Gastroesophageal sphincter (tissue), 4 donors: ENCODE data around the gene SDF2L1. TPM values are rescaled to one million over a fixed set of nuclear protein-coding genes. Genes with fewer than 3 reads are reported as not detected.
"Not testable (repeated sequence)": the region's sequence is repeated elsewhere in the genome, so short reads cannot be mapped to it uniquely, and the experiment has no call there.

ENCODE experiments used
- ATAC-seq: fragments of 150-250 bp; one replicate; pipeline ENCODE4 v1.9.1; 2016; ENCODE audit warnings: mild to moderate bottlenecking, moderate library complexity
- H3K27ac ChIP-seq, 4 donors: fragments of 200-600 bp; sonication (generic) in 3 of 4; 1 replicate in 3 of 4; 2 replicates in 1 of 4; pipeline ENCODE4 v1.5.1; 2016 to 2019
- H3K27me3 ChIP-seq: fragments of 200-600 bp; sonication (generic); one replicate; pipeline ENCODE4 v1.5.1; 2019
- H3K36me3 ChIP-seq, 2 donors: fragments of 200-600 bp; sonication (generic); one replicate each; pipeline ENCODE4 v1.5.1; 2019; ENCODE audit warnings: control low read depth in 1 of 2
- H3K4me1 ChIP-seq, 3 donors: fragments of 200-600 bp; sonication (generic); 1 replicate in 2 of 3; 2 replicates in 1 of 3; pipeline ENCODE4 v1.5.1; 2016 to 2019; ENCODE audit warnings: control low read depth in 2 of 3
- H3K4me3 ChIP-seq, 2 donors: fragments of 200-600 bp; sonication (generic); one replicate each; pipeline ENCODE4 v1.5.1; 2019; ENCODE audit warnings: mild to moderate bottlenecking in 1 of 2, moderate library complexity in 1 of 2
- H3K9me3 ChIP-seq, 3 donors: fragments of 200-600 bp; sonication (generic); one replicate each; pipeline ENCODE4 v1.5.1; 2017 to 2019; ENCODE audit warnings: control low read depth in 2 of 3
- CTCF ChIP-seq, 4 experiments: fragments of 200-600 bp in 2 of 4; fragments of 450-650 bp in 2 of 4; sonication (generic) in 1 of 4; IDR thresholded peaks; one replicate each; pipeline ENCODE4 v1.5.1; 2017 to 2019; ENCODE audit warnings: antibody characterized with exemption in 4 of 4, mild to moderate bottlenecking in 2 of 4, moderate library complexity in 2 of 4
- EP300 ChIP-seq: sonication (generic); formaldehyde crosslinking; IDR thresholded peaks from one replicate; pipeline ENCODE4 v1.6.1; 2017; ENCODE audit warnings: antibody characterized with exemption, mild to moderate bottlenecking
- POLR2A ChIP-seq, 2 donors: fragments of 450-650 bp; IDR thresholded peaks; one replicate each; pipeline ENCODE4 v1.6.1; 2017; ENCODE audit warnings: antibody characterized with exemption in 2 of 2, mild to moderate bottlenecking in 2 of 2, moderate library complexity in 1 of 2
- POLR2AphosphoS5 ChIP-seq: sonication (generic); formaldehyde crosslinking; IDR thresholded peaks from one replicate; pipeline ENCODE4 v1.6.1; 2017; ENCODE audit warnings: antibody characterized with exemption
- WGBS, 2 donors: methylation state at CpG; one replicate each; pipeline ENCODE4 v1.1.5; 2018; ENCODE audit warnings: low coverage in 1 of 2; 5-methylcytosine and 5-hydroxymethylcytosine counted together
- total RNA-seq, 4 donors: library from RNA; depleted of rRNA; stranded (reverse); fragments of >200 nt; gene quantifications; one replicate each; pipeline ENCODE4 v1.1.0, GENCODE V29; 2016

The SDF2L1 gene
- total RNA-seq, 4 donors from 2014 or later = 20.7 to 44.1 (median 30.5) TPM

- no peak for ATAC-seq
- TF ChIP-seq CTCF (IDR thresholded peaks at IDR 0.05) = no peak
- TF ChIP-seq EP300 = no peak
- TF ChIP-seq POLR2AphosphoS5 = no peak
- TF ChIP-seq POLR2A (IDR thresholded peaks at IDR 0.05) = no peak
- Histone ChIP-seq H3K9me3 (no peaks in the 10 kb centered on the region), H3K27me3 (no peaks in the 10 kb centered on the region), H3K27ac (no peak overlapping the region), H3K4me1 (no peaks in the 10 kb centered on the region), H3K36me3 (peaks cover 0 to 85% of the 10 kb centered on the region in 2 donors), H3K4me3 (no peak overlapping the region)
- 78 to 83% methylated on average over 1 to 6 of the region's 15 CpGs for WGBS, 2 donors
Observed at GRCh38 chr22:21677606-21678443, 35.7 kb downstream of the SDF2L1 start.

GRCh38 chr22:21678842-21679241 lies 36.7 kb downstream of the SDF2L1 start:
- ATAC-seq, H3K27ac ChIP-seq, H3K27me3 ChIP-seq, H3K4me1 ChIP-seq, H3K4me3 ChIP-seq, H3K9me3 ChIP-seq: not testable (repeated sequence)
- H3K36me3 ChIP-seq = peaks cover 0 to 85% of the 10 kb centered on the region in 2 donors
- WGBS, 2 donors = no CpG with 5 or more reads among the region's 12 CpGs

- Histone ChIP-seq H3K36me3 (peaks cover 0 to 83% of the 10 kb centered on the region in 2 donors), H3K4me3 (no peak overlapping the region), H3K9me3 (no peaks in the 10 kb centered on the region), H3K27me3 (no peaks in the 10 kb centered on the region), H3K27ac (no peak overlapping the region), H3K4me1 (no peaks in the 10 kb centered on the region)
- 78% methylated on average over 4 of the region's 4 CpGs; no CpG with 5 or more reads in 1 of the 2 donors for WGBS, 2 donors
- no peak for TF ChIP-seq CTCF (IDR thresholded peaks at IDR 0.05)
- TF ChIP-seq POLR2AphosphoS5 = no peak
- no peak for TF ChIP-seq EP300
- TF ChIP-seq POLR2A (IDR thresholded peaks at IDR 0.05) = no peak
- ATAC-seq = no peak
Observed at GRCh38 chr22:21679383-21679782, 37.3 kb downstream of the SDF2L1 start.

- Histone ChIP-seq H3K4me3 (no peak overlapping the region), H3K27ac (no peak overlapping the region), H3K36me3 (peaks cover 0 to 83% of the 10 kb centered on the region in 2 donors), H3K4me1 (no peaks in the 10 kb centered on the region), H3K9me3 (no peaks in the 10 kb centered on the region), H3K27me3 (no peaks in the 10 kb centered on the region)
- TF ChIP-seq CTCF (IDR thresholded peaks at IDR 0.05) (no peak), EP300 (no peak), POLR2A (IDR thresholded peaks at IDR 0.05) (no peak), POLR2AphosphoS5 (no peak)
- no peak for ATAC-seq
- WGBS, 2 donors = 82 to 87% methylated on average over 4 to 5 of the region's 21 CpGs
Observed at GRCh38 chr22:21680830-21681565, 38.9 kb downstream of the SDF2L1 start.

- ATAC-seq = no peak
- TF ChIP-seq POLR2A (IDR thresholded peaks at IDR 0.05) = no peak
- TF ChIP-seq EP300 = no peak
- TF ChIP-seq POLR2AphosphoS5 = no peak
- no peak for TF ChIP-seq CTCF (IDR thresholded peaks at IDR 0.05)
Observed at GRCh38 chr22:21681566-21682370, 39.7 kb downstream of the SDF2L1 start.

More at GRCh38 chr22:21681566-21682370, 39.7 kb downstream of the SDF2L1 start:
- no peaks in the 10 kb centered on the region for H3K9me3 ChIP-seq
- H3K4me3 ChIP-seq = no peak overlapping the region
- H3K27me3 ChIP-seq = no peaks in the 10 kb centered on the region
- H3K4me1 ChIP-seq = no peaks in the 10 kb centered on the region
- 85% methylated on average over 4 of the region's 24 CpGs; no CpG with 5 or more reads in 1 of the 2 donors for WGBS, 2 donors
- H3K36me3 ChIP-seq = peaks cover 0 to 86% of the 10 kb centered on the region in 2 donors
- H3K27ac ChIP-seq = no peak overlapping the region
